RWPE1 (cell line): ENCODE data around the gene VSTM4.

Experiments
- CTCF ChIA-PET: fragments of 350-600 bp; sonication (Branson Sonifier 250); formaldehyde crosslinking; extraction: SDS; loops from one replicate; lab custom pipeline; 2021; lab: Yijun Ruan, JAX
- POLR2A ChIA-PET: fragments of 400-600 bp; formaldehyde crosslinking; extraction: SDS; loops from one replicate; lab custom pipeline; 2020; ENCODE audit warnings: antibody characterized with exemption; ENCODE audit not compliant: low non-redundant PET; lab: Yijun Ruan, JAX
- DNase-seq: peaks from one replicate; pipeline ENCODE4 v3.0.0; 2012; ENCODE audit warnings: low spot score
- H3K27ac ChIP-seq: fragments of 450-650 bp; 2 replicates; pipeline ENCODE4 v1.5.1; 2017
- CTCF ChIP-seq: fragments of 450-650 bp; conservative IDR thresholded peaks from 2 replicates; pipeline ENCODE4 v1.5.1; 2017; ENCODE audit warnings: low read depth, mild to moderate bottlenecking

VSTM4 gene

GRCh38 chr10:49116509-49117375 is 1.4 kb upstream of the VSTM4 start:
- ChIA-PET CTCF (interaction anchor here (0.6 to 1.0 kb wide), 2 partner anchors 45 to 89 kb away, joined by 3 to 4 read pairs; no protein-coding TSS in a partner anchor), POLR2A (no interaction called here)
- H3K27ac ChIP-seq, result no peak overlapping the region
- DNase-seq, result no peak
- no peak for TF ChIP-seq CTCF

- TF ChIP-seq CTCF, result no peak
- POLR2A ChIA-PET, result no interaction called here
- CTCF ChIA-PET, result no interaction called here
- DNase-seq, result no peak
- no peak overlapping the region for H3K27ac ChIP-seq
Measured at GRCh38 chr10:49115796-49116508, 630 bp upstream of the VSTM4 start.

DNA sequence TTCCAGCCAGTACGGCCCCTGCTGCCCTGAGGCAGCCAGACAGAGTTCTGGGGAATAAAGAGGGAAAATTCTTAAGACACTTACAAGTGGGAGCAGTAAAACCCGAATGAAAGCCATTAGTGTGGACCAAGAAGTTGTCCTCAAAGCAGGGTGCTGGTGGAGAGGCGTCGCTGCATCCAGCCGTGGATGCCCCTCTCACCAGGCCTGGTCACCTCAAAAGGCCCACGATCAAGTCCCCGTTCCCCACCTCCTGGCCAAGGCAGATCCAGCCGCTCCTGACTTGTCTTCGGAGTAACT is 656 bp downstream of the VSTM4 start:
- no peak overlapping the region for H3K27ac ChIP-seq
- no peak for TF ChIP-seq CTCF
- no peak for DNase-seq
- CTCF ChIA-PET, result no interaction called here
- POLR2A ChIA-PET, result no interaction called here

- TF ChIP-seq CTCF, result no peak
- CTCF ChIA-PET, result no interaction called here
- DNase-seq, result no peak
- POLR2A ChIA-PET, result no interaction called here
- H3K27ac ChIP-seq, result no peak overlapping the region
Measured at GRCh38 chr10:49113741-49114141, 1.6 kb downstream of the VSTM4 start.

- CTCF ChIA-PET, result no interaction called here
- TF ChIP-seq CTCF, result no peak
- no peak for DNase-seq
- no peak overlapping the region for H3K27ac ChIP-seq
- POLR2A ChIA-PET, result no interaction called here
Measured at GRCh38 chr10:49112851-49113250, 2.5 kb downstream of the VSTM4 start.

DNA sequence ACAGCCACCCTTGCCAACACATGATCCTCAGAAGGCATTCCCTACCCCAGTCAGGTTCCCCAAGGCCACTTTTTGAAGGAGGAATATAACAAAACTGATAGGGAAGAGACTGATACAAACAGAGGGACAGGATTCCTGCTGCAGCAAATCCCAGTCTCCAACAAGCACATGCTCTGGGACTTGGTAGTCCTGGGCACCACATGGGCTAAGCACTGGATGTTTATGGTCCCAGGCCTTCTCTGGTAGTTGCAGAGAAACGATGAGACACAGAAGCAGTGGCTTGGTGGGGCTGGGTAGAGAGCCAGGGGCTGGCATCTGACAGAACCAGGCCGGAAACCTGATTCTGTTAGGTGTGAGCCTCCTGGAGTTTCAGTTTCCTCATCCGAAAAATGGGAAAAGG is 3.2 kb downstream of the VSTM4 start:
- TF ChIP-seq CTCF, result no peak
- POLR2A ChIA-PET, result no interaction called here
- DNase-seq, result no peak
- CTCF ChIA-PET, result no interaction called here
- no peak overlapping the region for H3K27ac ChIP-seq
